DND-41 (cell line): ENCODE measurements around the gene SAFB2.

ENCODE experiments used
- CTCF ChIP-seq: IDR thresholded peaks from 2 replicates; pipeline ENCODE4 v1.5.1; 2012; ENCODE audit warnings: borderline replicate concordance, low read length, moderate library complexity, mild to moderate bottlenecking; ENCODE audit not compliant: poor library complexity, severe bottlenecking; ENCODE audit errors: extremely low read depth
- EZH2 ChIP-seq: IDR thresholded peaks from 3 replicates; pipeline ENCODE4 v1.6.1; 2012; ENCODE audit warnings: borderline replicate concordance, low read depth, mild to moderate bottlenecking, moderate library complexity, low read length, inconsistent platforms; ENCODE audit not compliant: severe bottlenecking

- TF ChIP-seq CTCF (peak; percentile 0), EZH2 (no peak)
These were observed at the start of gene SAFB2, which contains the start of gene SAFB for GRCh38 chr19:5622465-5623396.
